Subcutaneous abdominal adipose tissue (tissue), 5 donors: ENCODE measurements around the gene CTPS1.

ENCODE experiments used
- H3K27ac ChIP-seq: one replicate; pipeline ENCODE4 v1.7.0; 2013; ENCODE audit warnings: low read depth, mild to moderate bottlenecking, inconsistent platforms, low read length, moderate library complexity
- H3K27me3 ChIP-seq, 5 donors: one replicate each; pipeline ENCODE4 v1.7.0; 2013; ENCODE audit warnings: low read length in 5 of 5, inconsistent platforms in 1 of 5; ENCODE audit not compliant: control insufficient read depth in 5 of 5, insufficient read depth in 4 of 5
- H3K36me3 ChIP-seq, 5 donors: one replicate each; pipeline ENCODE4 v1.7.0; 2013; ENCODE audit warnings: low read length in 5 of 5; ENCODE audit not compliant: control insufficient read depth in 5 of 5, insufficient read depth in 5 of 5
- H3K4me1 ChIP-seq, 5 donors: one replicate each; pipeline ENCODE4 v1.7.0; 2013; ENCODE audit warnings: low read length in 5 of 5, mild to moderate bottlenecking in 3 of 5, moderate library complexity in 1 of 5; ENCODE audit not compliant: control insufficient read depth in 5 of 5, insufficient read depth in 5 of 5
- H3K4me3 ChIP-seq, 5 donors: one replicate each; pipeline ENCODE4 v1.7.0; 2013; ENCODE audit warnings: low read length in 5 of 5, low read depth in 1 of 5
- H3K9ac ChIP-seq, 5 donors: one replicate each; pipeline ENCODE4 v1.7.0; 2013; ENCODE audit warnings: low read length in 5 of 5, mild to moderate bottlenecking in 4 of 5, moderate library complexity in 3 of 5
- H3K9me3 ChIP-seq, 5 donors: one replicate each; pipeline ENCODE4 v1.7.0; 2013; ENCODE audit warnings: low read length in 5 of 5; ENCODE audit not compliant: control insufficient read depth in 5 of 5
- donor health status: healthy.
- donor health status: healthy.
- donor health status: healthy.
- donor health status: healthy.
- donor health status: healthy.

Gene CTPS1

GRCh38 chr1:40986956-40987355 lies 7.5 kb downstream of the CTPS1 start:
- H3K9ac ChIP-seq, result no peak overlapping the region
- peaks cover 24 to 67% (median 48%) of the 10 kb centered on the region in 5 donors for H3K36me3 ChIP-seq
- H3K27me3 ChIP-seq, result no peaks in the 10 kb centered on the region
- H3K9me3 ChIP-seq, result no peaks in the 10 kb centered on the region
- H3K27ac ChIP-seq, result no peak overlapping the region
- H3K4me1 ChIP-seq, result peaks cover 0 to 2% (median under 1%) of the 10 kb centered on the region in 5 donors
- no peak overlapping the region for H3K4me3 ChIP-seq

DNA sequence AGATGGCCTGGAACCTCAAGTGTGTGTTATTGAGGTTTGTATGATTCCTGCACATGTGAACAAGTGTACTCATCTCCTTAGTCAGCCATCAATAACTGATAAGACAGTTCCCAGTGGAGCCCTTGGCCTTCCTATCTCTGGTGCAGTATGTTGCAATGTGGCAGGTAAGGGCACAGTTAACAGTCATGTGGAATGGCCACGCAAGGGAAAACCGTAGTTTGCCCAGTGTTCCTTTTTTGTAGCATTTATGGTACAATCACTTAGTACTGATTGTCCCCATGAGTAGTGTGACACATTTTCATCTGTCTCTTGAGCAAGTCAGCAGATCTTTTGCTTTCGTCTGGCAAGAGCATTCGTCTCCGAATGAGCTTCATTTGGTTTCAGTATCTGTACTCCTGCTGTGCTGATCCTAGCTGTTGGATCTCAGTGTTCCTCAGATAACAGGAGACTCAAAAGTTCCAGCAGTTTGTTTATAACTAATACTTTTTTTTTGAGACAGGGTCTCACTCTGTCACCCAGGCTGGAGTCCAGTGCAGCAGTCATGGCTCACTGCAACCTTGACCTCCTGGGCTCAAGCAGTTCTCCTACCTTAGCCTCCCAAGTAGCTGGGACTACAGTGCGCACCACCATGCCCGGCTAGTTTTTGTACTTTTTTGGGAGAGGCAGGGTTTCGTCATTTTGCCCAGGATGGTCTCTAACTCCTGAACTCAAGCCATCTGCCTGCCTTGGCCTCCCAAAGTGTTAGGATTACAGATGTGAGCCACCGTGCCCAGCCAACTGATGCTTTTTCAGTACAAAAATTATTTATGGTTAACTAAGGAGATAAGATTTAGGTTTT lies 8.2 kb downstream of the CTPS1 start:
- Histone ChIP-seq H3K4me1 (no peaks in the 10 kb centered on the region), H3K27me3 (no peaks in the 10 kb centered on the region), H3K9ac (no peak overlapping the region), H3K27ac (no peak overlapping the region), H3K9me3 (no peaks in the 10 kb centered on the region), H3K36me3 (peaks cover 24 to 71% (median 53%) of the 10 kb centered on the region in 5 donors), H3K4me3 (no peak overlapping the region)

DNA sequence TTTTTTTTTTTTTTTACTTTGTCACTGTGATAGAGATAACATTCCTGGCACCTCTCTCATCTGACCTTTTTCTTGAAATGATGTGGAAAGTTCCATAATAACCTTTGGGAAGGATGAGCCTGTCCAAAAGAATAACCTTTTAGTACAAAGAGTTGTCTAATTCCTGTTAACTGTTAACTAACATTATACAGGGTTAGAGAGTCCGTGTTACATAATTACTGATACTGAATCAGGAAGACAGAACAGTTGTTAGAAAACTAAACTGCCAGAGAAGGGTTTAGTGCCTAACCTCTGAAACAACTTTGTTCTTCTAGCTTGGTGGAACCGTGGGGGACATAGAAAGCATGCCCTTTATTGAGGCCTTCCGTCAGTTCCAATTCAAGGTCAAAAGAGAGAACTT lies 8.8 kb downstream of the CTPS1 start:
- Histone ChIP-seq H3K4me1 (no peaks in the 10 kb centered on the region), H3K4me3 (no peak overlapping the region), H3K36me3 (peaks cover 24 to 71% (median 54%) of the 10 kb centered on the region in 5 donors), H3K27me3 (no peaks in the 10 kb centered on the region), H3K9ac (no peak overlapping the region), H3K9me3 (no peaks in the 10 kb centered on the region), H3K27ac (no peak overlapping the region)

DNA sequence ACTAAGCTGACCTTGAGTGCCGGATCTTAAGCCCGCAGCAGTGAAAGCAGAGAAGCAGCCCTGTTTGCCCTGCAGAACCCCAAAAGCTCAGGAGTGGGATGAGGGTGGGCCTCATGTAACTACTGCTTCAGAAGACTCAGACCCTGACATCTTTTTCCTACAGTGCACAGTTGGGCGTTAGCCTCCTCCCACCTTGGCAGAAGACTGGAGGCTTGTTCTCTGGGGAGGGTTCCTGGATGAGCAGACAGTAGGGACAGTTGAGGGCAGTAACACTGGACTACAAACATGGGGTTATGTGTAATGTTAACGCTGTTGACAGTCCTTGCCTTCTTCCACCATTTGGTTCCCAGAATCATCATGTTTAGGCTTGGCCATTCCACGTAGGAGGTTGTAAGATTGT lies 9.6 kb downstream of the CTPS1 start:
- Histone ChIP-seq H3K9ac (no peak overlapping the region), H3K27me3 (no peaks in the 10 kb centered on the region), H3K4me1 (no peaks in the 10 kb centered on the region), H3K27ac (no peak overlapping the region), H3K36me3 (peaks cover 24 to 71% (median 55%) of the 10 kb centered on the region in 5 donors), H3K9me3 (no peaks in the 10 kb centered on the region), H3K4me3 (no peak overlapping the region)

- H3K4me1 ChIP-seq, result no peaks in the 10 kb centered on the region
- H3K9me3 ChIP-seq, result no peaks in the 10 kb centered on the region
- H3K4me3 ChIP-seq, result no peak overlapping the region
- no peaks in the 10 kb centered on the region for H3K27me3 ChIP-seq
- H3K36me3 ChIP-seq, result peaks cover 3 to 54% (median 42%) of the 10 kb centered on the region in 5 donors
- no peak overlapping the region for H3K27ac ChIP-seq
- H3K9ac ChIP-seq, result no peak overlapping the region
Observed at GRCh38 chr1:40997096-40997495, 17.6 kb downstream of the CTPS1 start.

GRCh38 chr1:40998668-40999067 lies 19.2 kb downstream of the CTPS1 start:
- peaks cover 5 to 12% (median 9%) of the 10 kb centered on the region in 5 donors for H3K4me1 ChIP-seq
- peaks cover 3 to 55% (median 38%) of the 10 kb centered on the region in 5 donors for H3K36me3 ChIP-seq
- no peak overlapping the region for H3K27ac ChIP-seq
- no peaks in the 10 kb centered on the region for H3K9me3 ChIP-seq
- H3K27me3 ChIP-seq, result no peaks in the 10 kb centered on the region
- H3K4me3 ChIP-seq, result no peak overlapping the region
- no peak overlapping the region for H3K9ac ChIP-seq

DNA sequence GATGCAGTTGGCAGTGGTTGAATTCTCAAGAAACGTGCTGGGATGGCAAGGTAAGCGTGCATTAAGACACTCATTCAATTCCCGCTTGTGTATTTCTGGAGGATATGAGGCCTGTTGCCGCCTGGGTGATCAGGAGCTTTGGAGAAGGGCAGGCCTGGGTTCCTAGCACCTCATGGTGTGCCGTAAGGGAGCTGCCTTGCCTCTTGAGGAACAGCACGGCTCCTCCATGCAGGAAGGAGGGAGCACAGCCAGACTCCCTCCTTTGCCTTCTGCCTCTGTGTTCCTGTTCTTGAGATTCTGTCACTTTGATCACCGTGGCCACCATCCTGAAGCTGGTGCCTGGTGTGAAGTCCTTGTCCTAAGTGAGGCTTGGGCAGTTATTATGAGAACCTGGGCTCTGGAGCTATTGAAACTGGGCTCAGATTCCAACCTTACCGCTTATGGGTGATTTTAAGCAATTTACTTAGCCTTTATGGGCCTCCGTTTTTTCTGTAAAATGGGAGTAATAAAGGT lies 23.7 kb downstream of the CTPS1 start:
- no peak overlapping the region for H3K9ac ChIP-seq
- H3K36me3 ChIP-seq, result peaks cover 4 to 59% (median 39%) of the 10 kb centered on the region in 5 donors
- peaks cover 6 to 16% (median 13%) of the 10 kb centered on the region in 5 donors for H3K4me1 ChIP-seq
- peak overlapping the region in 1 of 5 donors; percentile 29 for H3K4me3 ChIP-seq
- H3K9me3 ChIP-seq, result no peaks in the 10 kb centered on the region
- H3K27ac ChIP-seq, result no peak overlapping the region
- no peaks in the 10 kb centered on the region for H3K27me3 ChIP-seq

- peaks cover 6 to 16% (median 13%) of the 10 kb centered on the region in 5 donors for H3K4me1 ChIP-seq
- H3K4me3 ChIP-seq, result no peak overlapping the region
- no peak overlapping the region for H3K27ac ChIP-seq
- no peaks in the 10 kb centered on the region for H3K9me3 ChIP-seq
- peaks cover 10 to 60% (median 40%) of the 10 kb centered on the region in 5 donors for H3K36me3 ChIP-seq
- no peak overlapping the region for H3K9ac ChIP-seq
- no peaks in the 10 kb centered on the region for H3K27me3 ChIP-seq
Observed at GRCh38 chr1:41003640-41004220, 24.2 kb downstream of the CTPS1 start.

DNA sequence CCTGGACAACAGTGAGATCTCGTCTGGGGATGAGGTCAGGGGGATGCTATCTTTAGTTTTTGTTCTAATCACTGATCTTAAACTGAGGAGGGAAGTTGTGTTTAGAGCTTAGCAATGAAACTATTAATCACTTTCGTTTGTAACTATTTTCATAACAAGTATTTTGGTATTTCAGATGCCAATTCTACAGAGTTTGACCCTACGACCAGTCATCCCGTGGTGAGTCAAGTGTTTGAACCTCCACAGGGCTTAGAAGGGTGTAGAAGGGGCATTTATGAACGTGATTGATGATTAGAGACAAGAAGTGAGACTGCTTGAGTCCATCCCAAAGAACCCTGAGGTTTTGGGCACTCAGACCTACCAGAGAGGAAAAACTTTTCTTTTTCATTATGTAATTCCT lies 26.4 kb downstream of the CTPS1 start:
- H3K4me1 ChIP-seq, result peaks cover 6 to 16% (median 13%) of the 10 kb centered on the region in 5 donors
- H3K9ac ChIP-seq, result no peak overlapping the region
- H3K9me3 ChIP-seq, result no peaks in the 10 kb centered on the region
- H3K36me3 ChIP-seq, result peaks cover 15 to 66% (median 45%) of the 10 kb centered on the region in 5 donors
- H3K27me3 ChIP-seq, result no peaks in the 10 kb centered on the region
- H3K27ac ChIP-seq, result no peak overlapping the region
- H3K4me3 ChIP-seq, result no peak overlapping the region
